T-helper 1 cell (primary cell): ENCODE data around the gene EMILIN3.

Experiments
- DNase-seq, 5 donors: peaks; one replicate each; pipeline ENCODE4 v3.0.0-alpha.2; 2012 to 2020

The EMILIN3 gene

GRCh38 chr20:41361757-41362747 lies 4.6 kb downstream of the EMILIN3 start:
- DNase-seq, result no peak

DNA sequence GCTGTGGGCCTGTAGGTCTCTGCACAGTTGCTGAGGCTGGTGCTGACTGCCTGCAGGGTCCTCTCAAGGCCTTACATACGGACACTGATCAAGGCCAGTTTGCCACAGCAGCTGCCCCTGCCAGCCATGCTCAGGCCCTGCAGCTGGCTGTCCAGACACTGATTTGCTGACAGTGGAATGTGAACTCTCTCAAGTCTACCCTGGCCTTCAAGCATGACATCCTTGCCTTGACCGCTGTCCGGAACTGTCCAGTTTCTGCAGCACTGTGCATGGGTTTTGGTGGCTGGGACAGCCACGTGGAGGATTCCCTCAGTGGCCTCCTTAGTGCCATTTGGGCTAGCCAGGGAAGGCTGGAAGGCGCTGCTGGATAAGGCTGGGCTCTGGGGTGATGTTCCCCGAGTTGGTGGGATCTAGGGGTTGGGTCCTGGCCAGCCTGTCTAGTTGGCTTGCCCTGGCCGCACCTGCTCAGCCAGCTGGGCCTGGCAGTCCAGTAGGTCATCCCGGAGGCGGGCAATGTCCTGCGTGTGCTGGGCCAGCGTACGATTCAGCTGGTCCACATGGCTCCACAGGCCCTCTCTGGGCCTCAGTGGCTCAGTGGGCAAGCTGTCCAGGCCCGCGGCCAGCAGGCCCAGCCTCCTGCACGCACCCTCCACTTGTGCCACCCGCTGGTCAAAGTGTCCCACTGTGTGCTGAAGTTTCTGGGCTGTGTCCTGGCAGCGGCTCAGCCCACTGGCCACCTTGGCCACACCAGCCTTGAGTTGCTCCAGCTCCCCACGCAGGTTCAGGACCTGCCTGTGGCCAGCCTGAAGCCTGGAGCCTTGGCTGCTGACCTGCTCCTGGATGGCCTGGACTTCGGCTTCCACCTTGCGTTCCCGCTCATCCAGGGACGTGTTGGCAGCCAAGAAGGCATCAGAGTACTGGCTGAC lies 5.5 kb downstream of the EMILIN3 start:
- DNase-seq, result no peak

DNA sequence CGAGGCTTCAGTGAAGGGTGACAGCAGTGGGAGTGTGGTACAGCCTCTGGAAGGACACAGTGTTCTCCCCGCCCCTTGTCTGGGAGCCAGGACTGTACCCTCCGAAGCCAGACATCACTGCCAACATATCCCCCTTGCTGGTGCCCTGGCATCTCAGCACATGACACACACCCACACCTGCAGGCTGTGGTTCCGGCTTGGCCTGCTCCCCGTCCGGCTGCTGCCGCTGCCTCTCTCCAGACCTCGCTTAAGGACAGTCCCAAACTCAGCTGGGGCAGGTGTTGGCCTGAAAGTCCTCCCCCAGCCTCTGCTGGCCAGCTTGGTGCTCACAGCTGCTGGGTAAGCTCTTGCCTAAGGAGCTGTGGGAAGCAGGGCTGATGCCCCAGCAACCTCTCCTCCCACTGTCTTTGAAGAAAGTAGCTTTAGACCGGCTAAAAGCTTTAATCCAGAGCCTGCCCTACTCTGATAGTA lies 7.0 kb downstream of the EMILIN3 start:
- DNase-seq, result no peak

- DNase-seq, result no peak
Observed at GRCh38 chr20:41358717-41359116, 7.9 kb downstream of the EMILIN3 start.

- no peak for DNase-seq
Observed at GRCh38 chr20:41358230-41358629, 8.4 kb downstream of the EMILIN3 start.

GRCh38 chr20:41357424-41358163 lies 9.0 kb downstream of the EMILIN3 start:
- DNase-seq, result no peak

DNA sequence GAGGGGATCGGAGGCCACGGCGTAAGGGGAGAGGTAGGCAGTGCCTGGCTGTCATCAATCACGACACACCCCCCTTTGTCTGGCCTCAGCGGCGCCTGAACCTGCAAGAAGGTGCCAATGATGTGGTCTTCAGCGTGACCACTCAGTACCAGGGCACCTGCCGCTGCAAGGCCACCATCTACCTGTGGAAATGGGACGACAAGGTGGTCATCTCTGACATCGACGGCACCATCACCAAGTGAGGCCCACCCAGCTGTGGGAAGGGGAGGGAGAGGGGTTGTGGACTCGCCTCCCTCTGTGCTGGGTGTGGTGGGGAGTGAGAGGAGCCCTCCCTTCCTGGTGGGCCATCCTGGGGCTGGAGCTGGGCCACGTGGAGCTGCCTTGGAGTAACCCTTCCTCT lies 9.7 kb downstream of the EMILIN3 start:
- DNase-seq, result no peak

- DNase-seq, result no peak
Observed at GRCh38 chr20:41355598-41356203, 10.9 kb downstream of the EMILIN3 start.

GRCh38 chr20:41355192-41355591 lies 11.4 kb downstream of the EMILIN3 start:
- DNase-seq, result no peak

DNA sequence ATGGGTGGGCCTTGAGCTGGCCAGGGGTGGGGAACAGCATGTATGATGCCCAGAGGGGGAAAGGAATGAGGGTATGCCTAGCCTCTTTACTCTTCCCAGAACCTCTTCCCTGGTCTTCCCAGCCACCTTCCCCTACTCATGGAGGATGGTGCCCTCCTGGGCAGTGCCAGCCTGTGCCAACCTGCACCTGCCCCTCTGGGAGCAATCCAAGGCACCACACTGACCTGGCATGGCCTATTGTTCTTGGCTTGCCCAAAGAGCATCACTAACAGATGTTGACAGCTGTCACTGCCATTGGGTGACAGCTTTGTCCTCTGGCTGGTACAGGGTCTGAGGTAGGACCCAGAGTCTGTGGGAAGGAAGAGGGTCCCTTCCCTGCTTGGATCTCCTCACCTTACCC lies 13.1 kb downstream of the EMILIN3 start:
- DNase-seq, result no peak

GRCh38 chr20:41352666-41353065 lies 14.0 kb downstream of the EMILIN3 start:
- DNase-seq, result no peak

DNA sequence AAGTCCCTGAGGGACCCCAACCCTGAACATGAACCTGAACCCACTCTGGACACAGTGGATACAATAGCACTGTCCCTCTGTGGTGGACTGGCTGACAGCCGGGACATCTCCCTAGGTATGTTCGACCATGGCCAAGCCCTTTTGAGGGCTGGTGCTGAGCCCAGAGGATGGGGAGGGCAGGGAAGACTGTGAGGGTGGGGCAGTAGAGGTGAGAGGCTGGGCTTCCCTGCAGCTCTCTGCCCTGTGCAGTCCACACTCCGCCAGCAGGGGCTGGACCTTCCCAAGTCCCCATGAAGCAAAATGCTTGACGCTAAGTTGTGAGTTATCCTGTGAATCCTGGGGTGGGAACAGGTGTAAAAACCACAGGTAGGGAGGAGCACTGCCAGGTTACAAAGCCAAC lies 14.5 kb downstream of the EMILIN3 start:
- DNase-seq, result no peak

DNA sequence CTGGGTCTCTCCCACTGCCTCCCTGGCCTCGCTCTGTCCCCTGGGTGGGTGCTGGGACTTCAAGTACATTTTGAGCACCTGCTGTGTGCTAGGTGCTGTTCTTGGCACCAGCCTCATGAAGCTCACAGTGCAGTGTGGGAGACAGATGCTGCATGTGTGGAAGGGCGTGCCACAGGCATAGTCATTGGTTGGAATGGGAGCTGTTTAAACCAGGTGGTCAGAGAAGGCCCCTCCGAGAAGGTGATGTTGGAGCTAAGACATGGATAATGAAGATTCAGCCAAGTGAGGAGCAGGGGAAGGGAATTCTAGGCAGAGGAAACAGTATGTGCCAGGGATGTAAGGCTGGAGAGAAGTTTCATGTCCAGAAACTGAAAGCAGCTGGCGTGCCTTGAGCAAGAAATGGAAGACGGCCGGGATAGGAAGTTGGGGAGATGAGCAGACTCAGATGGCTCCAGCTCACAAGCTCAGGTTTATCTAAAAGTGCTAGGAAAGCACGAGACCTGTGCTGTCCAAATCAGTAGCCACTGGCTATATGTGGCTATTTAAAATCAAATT lies 16.1 kb downstream of the EMILIN3 start:
- no peak for DNase-seq

- DNase-seq, result no peak
Observed at GRCh38 chr20:41349943-41350342, 16.7 kb downstream of the EMILIN3 start.

DNA sequence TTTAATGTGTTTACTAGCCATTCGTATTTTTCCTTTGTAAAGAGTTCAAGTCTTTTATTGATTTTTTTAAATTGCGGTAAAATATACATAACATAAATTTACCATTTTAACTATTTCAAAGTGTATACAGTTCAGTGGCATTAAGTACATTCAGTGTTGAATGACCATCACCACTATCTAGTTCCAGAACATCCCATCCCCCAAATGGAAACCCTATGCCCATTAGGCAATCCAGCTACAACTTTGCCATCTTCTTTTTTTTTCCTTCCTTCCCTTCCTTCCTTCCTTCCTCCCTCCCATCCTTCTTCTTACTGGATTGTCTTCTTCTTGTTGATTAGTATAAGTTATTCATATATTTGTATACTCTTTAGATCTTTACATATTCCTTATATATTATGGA lies 17.4 kb downstream of the EMILIN3 start:
- DNase-seq, result no peak

DNA sequence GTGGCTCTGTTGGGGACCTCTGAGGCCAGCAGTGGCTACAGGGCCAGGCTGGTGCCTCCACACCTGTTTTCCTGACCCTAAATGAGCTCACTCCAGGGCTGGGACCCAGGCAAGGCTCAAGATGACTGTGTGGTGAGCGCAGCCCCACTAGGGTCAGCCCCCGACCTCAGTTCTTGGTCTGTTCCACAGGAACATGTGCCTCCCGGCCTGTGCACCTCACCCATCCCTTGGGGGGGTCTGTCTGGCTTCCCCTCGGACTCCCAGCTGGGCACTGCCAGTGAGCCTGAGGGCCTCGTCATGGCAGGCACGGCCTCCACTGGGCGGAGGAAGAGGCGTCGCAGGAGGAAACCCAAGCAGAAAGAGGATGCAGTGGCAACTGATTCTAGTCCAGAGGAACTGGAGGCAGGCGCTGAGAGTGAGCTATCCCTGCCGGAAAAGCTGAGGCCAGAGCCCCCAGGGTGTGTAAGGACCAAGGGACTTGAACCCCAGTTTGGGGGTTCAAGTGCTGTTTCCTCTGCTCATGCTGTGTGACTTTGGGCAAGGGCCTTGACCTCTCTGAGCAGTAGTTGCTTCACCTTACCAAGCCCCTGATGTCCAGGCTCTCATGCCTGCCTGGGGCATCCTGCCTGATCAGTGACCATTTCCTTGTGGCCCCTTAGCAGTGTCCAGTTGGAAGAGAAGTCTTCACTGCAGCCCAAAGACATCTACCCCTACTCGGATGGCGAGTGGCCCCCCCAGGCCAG lies 18.0 kb downstream of the EMILIN3 start:
- DNase-seq, result no peak

DNA sequence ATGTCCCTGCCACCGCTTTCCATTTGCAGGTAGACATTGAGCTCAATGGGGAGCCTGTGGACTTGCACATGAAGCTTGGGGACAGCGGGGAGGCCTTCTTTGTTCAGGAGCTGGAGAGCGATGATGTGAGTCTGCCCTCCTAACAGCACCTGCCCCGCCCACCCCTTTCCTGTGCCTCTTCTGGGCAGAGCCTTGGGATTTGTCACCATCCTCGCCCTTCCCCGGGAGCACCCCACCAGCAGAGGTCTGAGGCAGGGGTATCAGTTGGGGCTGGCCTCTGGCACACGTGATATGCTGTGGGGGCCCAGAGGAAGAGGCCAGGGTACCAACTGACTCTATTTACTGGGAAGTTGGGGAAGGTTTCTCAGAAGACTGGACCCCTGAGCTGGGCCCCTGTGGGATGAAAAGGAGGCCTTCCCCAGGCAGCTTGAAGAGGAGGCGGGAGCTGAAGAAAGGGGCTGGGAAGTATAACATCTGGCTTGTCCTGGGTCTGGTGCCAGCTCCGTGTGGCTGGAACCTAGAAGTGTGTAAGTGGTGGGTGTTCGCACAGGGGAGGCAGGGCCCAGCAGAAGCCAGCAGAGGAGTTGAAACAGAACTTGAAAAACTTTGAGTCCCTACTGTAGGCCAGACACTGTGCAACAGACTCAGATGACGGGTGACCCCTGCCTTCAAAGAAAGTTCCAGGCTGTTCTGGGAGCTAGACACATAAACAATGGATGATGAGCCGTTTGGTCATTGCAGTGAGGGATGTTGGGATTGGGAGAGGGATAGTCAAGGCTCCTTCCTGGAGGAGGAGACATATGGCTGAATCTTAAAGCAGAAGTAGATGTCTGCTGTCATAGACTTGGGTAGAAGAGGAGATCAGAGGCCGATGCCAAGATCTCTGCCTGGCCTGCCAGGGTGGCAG lies 18.8 kb downstream of the EMILIN3 start:
- no peak for DNase-seq

GRCh38 chr20:41345729-41346067 lies 20.9 kb downstream of the EMILIN3 start:
- DNase-seq, result no peak

- no peak for DNase-seq
Observed at GRCh38 chr20:41344938-41345728, 21.5 kb downstream of the EMILIN3 start.
